Stimulated activated CD4-positive, alpha-beta T cell treated with anti-CD3 and anti-CD28 coated beads, Interleukin-15, amount 100 ng/mL, for 48 hours (primary cell): ENCODE results near the gene CEP112.
A peak's percentile ranks its signal among the peaks of the same experiment; 100 is the strongest.
"Not testable (repeated sequence)": the region's sequence is repeated elsewhere in the genome, so short reads cannot be mapped to it uniquely, and the experiment has no call there.

Source experiments
- DNase-seq, 2 donors: peaks; one replicate each; pipeline ENCODE4 v3.0.0-alpha.2; 2020; ENCODE audit warnings: low read depth in 2 of 2

The CEP112 gene

DNA sequence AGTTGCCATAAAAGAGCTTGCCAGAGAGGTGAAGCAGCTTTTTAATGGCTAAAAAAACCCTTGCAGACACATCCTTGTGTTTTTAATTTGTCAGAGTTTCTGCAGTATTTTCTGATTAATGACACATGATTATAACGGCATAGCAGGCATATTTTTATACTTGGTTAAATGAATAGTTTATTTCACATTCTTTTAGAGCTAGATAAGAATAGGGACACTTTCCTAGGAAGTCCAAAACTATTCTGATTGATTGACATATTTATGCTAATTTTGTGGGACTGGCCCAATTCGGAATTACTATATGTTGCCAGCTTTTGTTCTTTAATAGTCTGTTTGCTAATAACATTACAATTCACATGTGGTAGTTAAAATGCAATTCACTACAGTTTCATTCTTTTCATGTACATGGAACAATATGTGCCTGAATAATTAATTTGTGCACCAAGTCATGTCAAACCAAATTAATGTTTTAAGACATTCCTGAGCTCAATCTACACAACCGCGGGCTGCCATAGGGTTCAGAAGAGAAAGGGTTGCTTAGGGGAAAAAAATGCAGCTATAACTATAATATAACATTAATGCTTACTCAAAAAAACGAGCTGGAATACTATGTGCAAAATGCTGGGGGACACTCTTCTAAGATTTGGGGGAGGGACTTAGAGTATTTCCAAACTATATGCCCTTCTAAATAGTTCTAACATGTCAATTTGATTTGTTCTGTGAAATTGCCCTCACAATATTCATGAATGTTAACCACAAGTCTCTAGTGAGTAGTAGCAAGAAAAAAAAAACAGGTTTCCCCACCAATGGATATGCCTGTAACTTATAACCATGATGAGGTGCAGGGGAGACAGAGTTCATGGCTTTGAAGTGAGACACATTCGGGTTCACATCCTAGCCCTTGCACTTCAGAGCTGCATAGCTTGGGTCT is 305.4 kb downstream of the CEP112 start:
- no peak for DNase-seq

- DNase-seq = no peak
These were observed 306.2 kb downstream of the CEP112 start for GRCh38 chr17:65885541-65886312.

DNA sequence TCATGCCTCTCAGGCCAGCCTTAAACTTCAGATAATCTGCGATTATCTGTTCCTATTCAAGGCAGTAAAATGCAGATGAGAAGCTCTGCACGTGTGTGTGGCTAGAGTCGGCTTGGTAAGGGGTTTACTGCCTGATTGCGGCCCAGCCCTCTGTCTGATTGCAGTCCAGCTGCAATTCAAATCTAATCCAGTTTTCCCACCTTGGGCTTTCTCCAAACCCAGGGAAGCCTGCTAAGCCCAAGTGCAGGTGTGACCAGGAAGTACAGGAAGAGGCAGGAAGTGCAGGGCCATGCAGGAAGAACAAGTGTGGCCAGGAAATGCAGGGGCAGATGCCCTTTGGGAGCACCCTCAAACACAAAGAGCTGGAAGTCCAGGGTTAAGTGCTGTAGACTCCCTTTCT is 314.9 kb downstream of the CEP112 start:
- no peak for DNase-seq

GRCh38 chr17:65868881-65869280 is 323.1 kb downstream of the CEP112 start:
- DNase-seq = no peak

GRCh38 chr17:65867014-65867413 is 324.9 kb downstream of the CEP112 start:
- DNase-seq = no peak

DNA sequence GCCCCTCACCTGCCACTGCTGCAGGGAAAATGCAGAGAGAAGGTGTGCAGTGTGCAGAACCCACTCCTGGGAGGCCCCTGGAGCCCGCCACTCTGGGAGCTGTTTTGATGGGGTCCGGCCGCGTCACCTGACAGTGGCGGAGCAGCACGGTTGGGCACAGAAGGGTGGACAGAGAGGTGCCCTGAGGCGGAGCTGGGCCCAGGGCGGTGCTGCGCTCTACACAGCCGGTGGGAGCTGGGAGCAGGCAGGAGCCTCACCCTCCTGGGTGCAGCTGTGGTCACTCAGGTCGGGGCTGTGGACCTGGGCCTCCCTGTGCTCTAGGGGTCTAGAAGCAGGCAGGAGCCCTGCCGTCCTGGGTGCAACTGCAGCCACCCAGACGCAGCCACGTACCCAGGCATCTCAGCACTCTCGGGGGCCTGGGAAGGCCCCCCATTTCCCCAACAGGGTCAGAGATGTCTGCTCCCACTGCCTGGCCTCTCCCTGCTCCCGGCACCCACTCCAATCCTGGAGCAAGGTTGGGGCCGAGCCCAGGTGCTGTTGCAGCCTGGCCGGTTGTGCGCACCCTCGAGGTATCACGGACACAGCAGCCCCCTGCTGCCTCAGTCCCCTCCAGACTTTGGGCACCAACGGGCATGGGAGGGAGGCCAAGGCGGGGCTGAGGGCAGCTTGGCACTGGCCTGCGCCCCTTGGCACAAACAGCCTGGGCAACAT is 326.1 kb downstream of the CEP112 start:
- DNase-seq = no peak

DNA sequence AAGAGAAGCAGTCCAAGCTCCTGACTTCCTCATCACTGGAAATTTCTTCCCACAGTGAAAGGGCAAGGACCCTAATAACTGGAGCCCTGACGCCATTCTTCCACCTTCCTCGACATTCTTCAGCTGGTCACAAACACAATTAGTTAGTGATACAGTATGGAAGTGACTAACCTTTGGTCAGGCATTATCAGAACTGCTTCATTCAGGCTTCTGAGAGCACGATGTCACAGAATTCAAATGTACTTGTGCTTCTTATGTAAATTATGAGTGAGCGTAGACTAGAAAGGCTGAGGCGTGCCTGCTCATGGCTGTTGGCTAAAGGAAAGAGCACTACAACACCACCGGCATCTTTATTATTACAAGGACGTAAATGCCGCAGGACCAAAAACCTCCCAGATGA is 327.5 kb downstream of the CEP112 start:
- no peak for DNase-seq

DNA sequence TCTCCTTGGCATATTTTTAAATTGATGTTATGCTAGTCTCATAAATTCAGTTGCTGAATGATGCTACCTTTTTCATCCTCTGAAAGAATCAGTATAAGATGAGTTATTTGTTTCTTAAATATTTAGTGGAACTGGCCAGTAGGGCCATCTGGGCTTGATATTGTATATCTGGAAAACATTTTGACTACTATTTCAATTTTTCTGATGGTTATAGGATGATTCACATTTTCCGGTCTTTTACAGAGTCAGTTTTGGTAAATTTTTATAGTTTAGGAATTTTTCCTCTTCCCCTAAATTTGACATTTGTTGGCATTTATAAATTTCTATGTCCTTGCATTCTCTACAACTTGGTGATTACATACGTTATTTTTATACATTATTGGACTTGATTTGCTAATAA is 334.2 kb downstream of the CEP112 start:
- no peak for DNase-seq

- DNase-seq = no peak
These were observed 335.1 kb downstream of the CEP112 start for GRCh38 chr17:65856865-65857264.

GRCh38 chr17:65855675-65856074 is 336.3 kb downstream of the CEP112 start:
- no peak for DNase-seq

- DNase-seq = no peak
These were observed 336.7 kb downstream of the CEP112 start for GRCh38 chr17:65855245-65855644.

GRCh38 chr17:65853816-65854215 is 338.1 kb downstream of the CEP112 start:
- no peak for DNase-seq

DNA sequence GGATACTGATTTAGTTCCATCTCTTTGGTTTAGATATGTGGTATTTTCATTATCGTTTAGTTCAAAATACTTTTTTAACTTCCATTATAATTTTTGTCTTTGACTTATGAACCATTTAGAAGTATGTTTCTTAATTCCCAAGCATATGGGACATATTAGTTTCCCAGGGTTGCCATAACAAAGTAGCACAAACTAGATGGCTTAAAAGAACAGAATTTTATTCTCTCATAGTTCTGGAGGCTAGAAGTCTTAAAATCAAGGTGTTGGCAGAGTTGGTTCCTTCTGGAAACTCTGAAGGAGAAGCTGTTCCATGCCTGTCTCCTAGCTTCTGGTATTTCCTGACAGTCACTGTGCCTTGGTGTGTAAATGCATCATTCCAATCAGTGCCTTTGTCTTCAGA is 339.0 kb downstream of the CEP112 start:
- DNase-seq = no peak

GRCh38 chr17:65851965-65852736 is 339.8 kb downstream of the CEP112 start:
- no peak for DNase-seq

GRCh38 chr17:65850486-65850885 is 341.4 kb downstream of the CEP112 start:
- DNase-seq = peak in 1 of 2 donors; percentile 6

- no peak for DNase-seq
These were observed 343.2 kb downstream of the CEP112 start for GRCh38 chr17:65848751-65849150.

- DNase-seq = no peak
These were observed 350.8 kb downstream of the CEP112 start for GRCh38 chr17:65841089-65841488.

- DNase-seq = not testable (repeated sequence)
These were observed 354.7 kb downstream of the CEP112 start for GRCh38 chr17:65837232-65837631.

GRCh38 chr17:65833214-65833613 is 358.7 kb downstream of the CEP112 start:
- no peak for DNase-seq

DNA sequence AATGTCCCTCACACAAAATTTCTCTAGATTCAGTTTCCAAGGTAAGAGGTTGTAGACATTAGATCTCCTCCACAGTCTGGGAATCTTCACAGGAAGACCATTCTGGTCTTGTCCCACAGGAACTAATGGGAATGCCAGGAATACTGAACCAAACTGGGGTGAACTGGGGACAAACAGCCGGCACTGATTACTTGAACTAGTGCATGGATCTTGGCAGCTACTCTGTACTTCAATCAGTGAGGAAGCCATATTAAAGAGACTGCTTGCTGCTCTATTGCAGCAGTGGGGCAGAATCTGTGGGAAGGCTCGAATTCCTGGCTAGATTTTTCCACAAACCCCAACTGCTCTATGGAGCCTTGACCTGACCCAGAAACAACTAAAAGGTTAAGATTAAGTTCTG is 361.6 kb downstream of the CEP112 start:
- DNase-seq = no peak

- not testable (repeated sequence) for DNase-seq
These were observed 365.4 kb downstream of the CEP112 start for GRCh38 chr17:65826577-65826976.
